Measurements from ENCODE around the gene N4BP2L1.
A peak's percentile ranks its signal among the peaks of the same experiment; 100 is the strongest.
"Not testable (repeated sequence)": the region's sequence is repeated elsewhere in the genome, so short reads cannot be mapped to it uniquely, and the experiment has no call there.

N4BP2L1 gene

DNA sequence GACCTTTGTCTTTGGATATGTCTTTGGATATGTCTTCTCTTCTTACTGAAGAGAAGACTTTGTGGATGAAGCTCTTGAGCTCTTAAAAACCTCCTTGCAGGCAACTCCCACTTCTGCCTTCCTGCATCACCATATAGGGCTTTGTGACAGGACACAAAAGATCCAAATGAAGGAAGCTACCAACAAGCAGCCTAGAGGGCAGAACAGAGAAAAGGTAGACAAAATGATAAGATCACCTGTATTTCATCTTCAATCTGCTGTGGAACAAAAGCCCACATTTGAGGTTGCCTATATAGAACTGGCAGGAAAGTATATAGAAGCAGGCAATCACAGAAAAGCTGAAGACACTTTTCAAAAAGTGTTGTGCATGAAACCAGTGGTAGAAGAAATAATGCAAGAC is 42.5 kb downstream of the N4BP2L1 start:
- DNase-seq = no peak

DNA sequence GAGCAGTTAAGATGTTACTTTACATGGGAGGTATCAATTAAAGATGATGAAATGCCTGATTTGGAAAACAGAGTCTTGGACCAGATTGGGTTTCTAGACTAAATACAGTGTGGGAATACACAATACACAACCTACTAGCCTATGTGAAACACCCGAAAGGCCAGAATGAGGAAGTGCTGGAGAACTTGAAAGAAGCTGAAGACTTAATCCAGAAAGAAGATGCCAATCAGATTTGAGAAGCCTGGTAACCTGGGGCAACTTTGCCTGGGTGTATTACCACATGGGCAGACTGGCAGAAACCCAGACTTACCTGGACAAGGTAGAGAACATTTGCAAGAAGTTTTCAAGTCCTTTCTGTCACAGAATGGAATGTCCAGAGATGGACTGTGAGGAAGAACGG is 43.2 kb downstream of the N4BP2L1 start:
- DNase-seq = no peak

DNA sequence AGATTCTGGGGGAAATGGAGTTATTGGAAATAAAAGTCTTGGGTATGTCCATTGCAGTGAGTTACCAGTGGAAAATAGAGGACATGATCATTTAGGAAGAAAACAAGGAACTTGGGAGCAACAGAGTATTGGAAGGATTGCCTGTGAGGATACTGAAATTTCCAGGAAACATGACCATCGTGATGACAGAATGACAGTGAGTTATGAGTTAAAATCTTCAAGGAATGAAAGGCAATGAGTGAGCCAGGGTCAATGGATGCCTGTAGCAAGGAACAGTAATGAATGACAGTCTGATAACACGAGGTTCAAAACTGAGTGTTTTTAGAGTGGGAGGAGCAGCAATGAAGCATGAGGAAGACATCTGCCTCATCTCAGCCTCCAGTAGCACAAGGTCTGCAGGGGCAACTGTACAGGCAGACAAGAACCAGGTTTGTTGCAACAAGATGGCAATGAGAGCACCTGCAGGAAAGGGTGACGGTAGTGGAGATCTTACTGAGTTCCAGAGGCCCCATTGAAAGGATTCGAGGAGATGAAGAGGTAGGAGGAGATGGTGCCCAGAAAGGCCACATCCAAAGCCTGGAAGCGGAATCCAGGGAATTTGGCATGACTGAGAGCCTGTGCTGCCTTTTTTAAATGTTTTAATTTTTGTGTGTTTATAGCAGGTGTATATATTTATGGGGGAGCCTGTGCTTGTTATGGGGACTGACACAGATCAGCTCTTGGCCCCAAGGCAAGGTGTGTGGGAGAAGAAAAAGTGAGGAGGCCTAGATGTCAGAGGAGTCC is 43.9 kb downstream of the N4BP2L1 start:
- DNase-seq = no peak

DNA sequence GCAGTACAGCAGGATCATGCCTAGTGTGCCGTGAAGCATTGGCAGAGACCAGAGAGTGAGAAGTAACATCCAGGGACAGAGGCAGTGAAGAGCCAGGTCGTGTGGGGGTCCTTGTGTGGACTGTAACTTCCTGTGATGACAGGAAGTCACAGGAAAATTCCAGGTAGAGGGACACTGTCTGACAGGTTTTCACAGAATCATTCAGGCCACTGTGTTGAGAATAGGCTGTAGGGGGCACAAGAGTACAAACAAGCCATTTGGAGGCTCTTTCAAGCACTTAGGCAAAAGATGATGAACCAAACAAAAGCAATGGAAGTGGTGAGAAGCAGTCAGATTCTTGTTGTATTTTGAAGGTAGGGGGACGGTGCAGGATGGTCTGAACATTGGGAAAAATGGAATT is 46.4 kb downstream of the N4BP2L1 start:
- peak; percentile 14 for DNase-seq

DNA sequence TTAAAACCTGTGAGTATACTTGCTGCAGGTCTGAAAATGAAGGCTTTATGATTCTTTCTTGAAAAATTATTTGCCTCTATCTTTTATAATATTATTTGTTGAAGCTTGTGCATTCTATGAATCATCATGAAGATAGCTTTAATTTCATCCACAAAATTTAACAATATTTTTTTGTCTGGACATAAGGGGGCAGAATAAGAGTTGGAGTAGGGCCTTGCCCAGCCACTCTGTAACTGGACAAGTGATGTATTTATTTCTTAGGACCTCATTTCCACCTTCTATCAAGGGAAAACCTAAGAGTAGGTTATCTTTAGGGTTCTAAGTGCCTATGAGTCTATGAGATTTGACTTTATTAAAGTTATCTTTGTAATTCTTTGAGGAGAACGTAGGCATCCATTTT is 49.9 kb downstream of the N4BP2L1 start:
- no peak for DNase-seq

DNA sequence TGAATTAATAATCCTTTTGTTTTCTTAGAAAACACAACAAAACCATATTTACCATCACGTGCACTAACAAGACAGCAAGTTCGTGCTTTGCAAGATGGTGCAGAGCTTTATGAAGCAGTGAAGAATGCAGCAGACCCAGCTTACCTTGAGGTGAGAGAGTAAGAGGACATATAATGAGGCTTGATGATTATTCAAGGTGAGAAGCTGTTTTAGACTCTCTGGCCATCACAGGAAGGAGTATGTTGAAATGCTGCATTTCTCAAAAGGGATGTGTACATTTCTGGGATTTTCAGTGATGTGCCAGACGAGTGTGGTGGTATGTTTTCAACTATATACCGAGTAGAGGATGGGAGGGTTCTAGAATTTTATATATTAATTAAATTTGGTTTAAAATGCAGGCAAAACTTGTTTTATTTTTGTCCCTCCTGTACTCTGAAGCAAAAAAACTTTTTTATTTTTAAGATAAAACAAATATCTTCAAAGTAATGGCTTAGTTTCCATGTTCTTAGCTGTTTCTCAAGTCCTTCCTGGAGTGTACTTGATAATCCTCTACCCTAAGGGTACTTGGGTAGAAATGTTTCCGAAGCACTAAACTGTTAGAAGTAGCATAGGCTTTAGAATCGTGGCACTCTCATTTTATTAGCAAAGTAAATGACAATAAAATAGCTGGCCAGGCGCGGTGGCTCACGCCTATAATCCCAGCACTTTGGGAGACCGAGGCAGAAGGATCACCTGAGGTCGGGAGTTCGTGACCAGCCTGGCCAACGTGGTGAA is 51.1 kb downstream of the N4BP2L1 start:
- DNase-seq = no peak

DNA sequence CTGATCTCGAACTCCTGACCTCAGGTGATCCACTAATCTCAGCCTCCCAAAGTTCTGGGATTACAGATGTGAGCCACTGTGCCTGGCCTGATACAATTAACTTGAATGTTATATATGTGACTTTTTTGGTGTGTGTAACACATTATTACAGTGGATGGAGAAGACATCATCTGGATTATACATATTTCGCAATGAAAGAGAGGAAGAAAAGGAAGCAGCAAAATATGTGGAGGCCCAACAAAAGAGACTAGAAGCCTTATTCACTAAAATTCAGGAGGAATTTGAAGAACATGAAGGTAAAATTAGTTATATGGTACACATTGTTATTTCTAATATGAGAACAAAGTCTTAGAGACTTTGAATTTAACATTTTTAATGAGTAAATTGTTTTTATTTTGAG is 57.1 kb downstream of the N4BP2L1 start:
- no peak for DNase-seq

DNA sequence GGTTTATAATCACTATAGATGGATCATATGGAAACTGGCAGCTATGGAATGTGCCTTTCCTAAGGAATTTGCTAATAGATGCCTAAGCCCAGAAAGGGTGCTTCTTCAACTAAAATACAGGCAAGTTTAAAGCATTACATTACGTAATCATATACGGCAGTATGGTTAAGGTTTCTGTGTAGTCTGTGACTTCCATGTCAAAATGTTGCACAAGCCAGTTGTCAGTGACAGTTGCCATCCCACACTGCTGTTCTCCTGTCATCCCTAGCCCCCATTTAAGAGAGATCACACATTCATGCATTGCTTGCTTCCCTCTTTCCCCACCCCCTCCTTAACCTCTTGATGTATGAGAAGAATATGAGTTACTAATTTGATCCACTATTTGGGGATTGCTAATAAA is 65.4 kb downstream of the N4BP2L1 start:
- DNase-seq = peak; percentile 3

DNA sequence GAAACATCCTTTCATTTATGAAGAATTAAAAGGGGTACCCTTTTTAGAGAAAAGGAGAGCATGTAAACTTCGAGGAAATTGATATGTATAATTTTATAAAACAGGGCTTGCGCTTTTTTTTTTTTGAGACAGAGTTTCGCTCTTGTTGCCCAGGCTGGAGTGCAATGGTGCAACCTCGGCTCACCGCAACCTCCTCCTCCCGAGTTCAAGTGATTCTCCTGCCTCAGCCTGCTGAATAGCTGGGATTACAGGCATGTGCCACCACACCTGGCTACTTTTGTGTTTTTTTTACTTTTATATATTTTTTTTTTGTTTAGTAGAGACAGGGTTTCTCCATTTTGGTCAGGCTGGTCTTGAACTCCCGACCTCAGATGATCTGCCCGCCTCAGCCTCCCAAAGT is 72.0 kb downstream of the N4BP2L1 start:
- DNase-seq = not testable (repeated sequence)

DNA sequence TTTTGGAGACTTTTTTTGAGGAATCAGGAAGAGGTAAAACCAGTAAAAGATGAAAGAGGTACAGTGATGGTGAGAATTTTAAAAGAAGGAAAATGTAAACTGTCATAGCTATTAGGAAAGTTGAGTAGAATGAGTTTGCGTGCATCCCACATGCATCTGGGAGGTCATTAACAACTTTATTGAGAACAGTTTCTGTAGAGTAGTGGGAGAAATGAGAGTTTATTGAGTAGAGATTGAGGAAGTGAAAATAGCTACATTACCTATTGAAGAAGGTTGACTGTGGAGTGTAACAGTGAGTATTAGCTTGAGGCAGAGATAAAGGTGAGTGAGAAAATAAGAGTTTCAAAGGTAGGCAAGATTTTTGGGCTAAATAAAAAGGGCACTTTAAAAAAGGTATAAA is 73.9 kb downstream of the N4BP2L1 start:
- DNase-seq = no peak

DNA sequence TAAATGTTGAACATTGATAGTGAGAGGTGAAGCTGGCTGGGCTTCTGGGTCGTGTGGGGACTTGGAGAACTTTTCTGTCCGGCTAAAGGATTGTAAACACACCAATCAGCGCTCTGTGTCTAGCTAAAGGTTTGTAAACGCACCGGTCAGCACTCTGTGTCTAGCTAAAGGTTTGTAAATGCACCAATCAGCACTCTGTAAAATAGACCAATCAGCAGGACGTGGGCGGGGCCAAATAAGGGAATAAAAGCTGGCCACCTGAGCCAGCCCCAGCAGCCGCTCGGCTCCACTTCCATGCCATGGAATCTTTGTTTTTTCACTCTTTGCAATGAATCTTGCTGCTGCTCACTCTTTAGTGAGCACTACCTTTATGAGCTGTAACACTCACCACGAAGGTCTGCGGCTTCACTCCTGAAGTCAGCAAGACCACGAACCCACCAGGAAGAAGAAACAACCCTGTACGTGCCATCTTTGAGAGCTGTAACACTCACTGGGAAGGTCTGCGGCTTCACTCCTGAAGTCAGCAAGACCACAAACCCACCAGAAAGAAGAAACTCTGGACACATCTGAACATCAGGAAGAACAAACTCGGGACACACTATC is 77.0 kb downstream of the N4BP2L1 start:
- DNase-seq = not testable (repeated sequence)
